Gastroesophageal sphincter (tissue), 3 donors: ENCODE data around the gene CNTRL.

Source experiments
- CTCF ChIP-seq, 4 experiments: fragments of 200-600 bp in 2 of 4; fragments of 450-650 bp in 2 of 4; sonication (generic) in 1 of 4; IDR thresholded peaks; one replicate each; pipeline ENCODE4 v1.5.1; 2017 to 2019; ENCODE audit warnings: antibody characterized with exemption in 4 of 4, mild to moderate bottlenecking in 2 of 4, moderate library complexity in 2 of 4
- POLR2A ChIP-seq, 2 donors: fragments of 450-650 bp; IDR thresholded peaks; one replicate each; pipeline ENCODE4 v1.6.1; 2017; ENCODE audit warnings: antibody characterized with exemption in 2 of 2, mild to moderate bottlenecking in 2 of 2, moderate library complexity in 1 of 2

DNA sequence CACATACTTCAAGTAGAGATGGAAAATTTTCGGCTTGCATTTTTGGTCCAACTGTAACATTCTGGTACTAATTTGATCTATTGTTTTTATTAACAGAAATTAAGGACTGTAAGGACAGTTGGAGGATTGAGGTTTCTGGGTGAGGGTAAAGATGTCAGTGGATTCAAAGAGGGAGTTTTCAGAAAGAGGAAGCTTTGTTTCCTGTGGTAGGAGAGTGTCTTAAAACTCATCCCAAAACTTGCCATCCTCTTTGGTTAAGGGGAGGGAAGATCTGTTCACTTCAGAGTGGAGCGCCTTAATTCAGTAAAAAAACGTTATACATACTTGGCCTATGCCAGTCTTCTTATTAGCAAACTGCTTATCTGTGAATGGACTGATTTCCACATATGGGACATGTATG lies 13.8 kb downstream of the CNTRL start:
- no peak for TF ChIP-seq POLR2A (IDR thresholded peaks at IDR 0.05)
- no peak for TF ChIP-seq CTCF (IDR thresholded peaks at IDR 0.05)
